Fibroblast of lung (primary cell): ENCODE data around the gene TLK2. TPM values are rescaled to one million over a fixed set of nuclear protein-coding genes. Genes with fewer than 3 reads are reported as not detected.
"Not testable (repeated sequence)": the region's sequence is repeated elsewhere in the genome, so short reads cannot be mapped to it uniquely, and the experiment has no call there.

ENCODE experiments used
- DNase-seq, 2 donors: peaks; one replicate each; pipeline versions ENCODE4 v3.0.0 to v3.0.0-alpha.2; 2010; ENCODE audit warnings: low read depth in 2 of 2
- H2AFZ ChIP-seq: 2 replicates; pipeline ENCODE4 v1.5.1; 2012; ENCODE audit warnings: low read length, control low read depth, inconsistent platforms
- H3K27ac ChIP-seq: 2 replicates; pipeline ENCODE4 v1.5.1; 2011; ENCODE audit warnings: low read length, control low read depth; ENCODE audit not compliant: insufficient read depth
- H3K27me3 ChIP-seq: 2 replicates; pipeline ENCODE4 v1.5.1; 2011; ENCODE audit warnings: mild to moderate bottlenecking, low read length; ENCODE audit not compliant: control insufficient read depth, insufficient read depth
- H3K36me3 ChIP-seq: 2 replicates; pipeline ENCODE4 v1.5.1; 2011; ENCODE audit warnings: low read length; ENCODE audit not compliant: control insufficient read depth, insufficient read depth
- H3K4me1 ChIP-seq: 2 replicates; pipeline ENCODE4 v1.5.1; 2011; ENCODE audit warnings: low read length; ENCODE audit not compliant: control insufficient read depth, insufficient read depth; ENCODE audit errors: extremely low read depth
- H3K4me2 ChIP-seq: 2 replicates; pipeline ENCODE4 v1.5.1; 2011; ENCODE audit warnings: low read length, control low read depth; ENCODE audit not compliant: insufficient read depth; ENCODE audit errors: extremely low read depth
- H3K4me3 ChIP-seq, 4 experiments: fragments of 200-600 bp in 1 of 4; sonication (generic) in 1 of 4; replicated peaks in 1 of 4; 2 replicates each; pipeline ENCODE4 v1.5.1; 2011 to 2016; ENCODE audit warnings: low read length in 4 of 4, low read depth in 3 of 4, mild to moderate bottlenecking in 3 of 4, control low read depth in 2 of 4, inconsistent platforms in 1 of 4, mixed read lengths in 1 of 4; ENCODE audit not compliant: insufficient read depth in 1 of 4; ENCODE audit errors: control extremely low read depth in 1 of 4
- H3K79me2 ChIP-seq: 2 replicates; pipeline ENCODE4 v1.5.1; 2012; ENCODE audit warnings: mild to moderate bottlenecking, low read length, inconsistent platforms; ENCODE audit not compliant: control insufficient read depth, insufficient read depth
- H3K9ac ChIP-seq: 2 replicates; pipeline ENCODE4 v1.5.1; 2011; ENCODE audit warnings: mild to moderate bottlenecking, low read length, control low read depth; ENCODE audit not compliant: insufficient read depth
- H3K9me3 ChIP-seq: 2 replicates; pipeline ENCODE4 v1.5.1; 2012; ENCODE audit warnings: low read depth, low read length; ENCODE audit not compliant: control insufficient read depth, insufficient read depth
- H4K20me1 ChIP-seq: 2 replicates; pipeline ENCODE4 v1.5.1; 2011; ENCODE audit warnings: low read length; ENCODE audit not compliant: control insufficient read depth, insufficient read depth; ENCODE audit errors: extremely low read depth
- EZH2 ChIP-seq: IDR thresholded peaks from 2 replicates; pipeline ENCODE4 v1.5.1; 2012; ENCODE audit warnings: low read length, control low read depth, mild to moderate bottlenecking; ENCODE audit errors: missing control alignments
- polyA plus RNA-seq, 2 donors: library from polyadenylated mRNA; depleted of rRNA in 1 of 2; stranded (reverse) in 1 of 2; unstranded in 1 of 2; fragments of >200 nt; gene quantifications; 2 replicates each; pipeline ENCODE4 v1.2.1, GENCODE V29; 2011 to 2012; ENCODE audit warnings: missing spikeins in 1 of 2
- total RNA-seq: library from RNA; depleted of rRNA; stranded (reverse); fragments of >200 nt; gene quantifications from 2 replicates; pipeline ENCODE4 v1.2.1, GENCODE V29; 2014
- TF ChIP-seq, protein P1 (sequence below), 2 donors: IDR thresholded peaks in 1 of 2; conservative IDR thresholded peaks in 1 of 2; 1 replicate in 1 of 2; 2 replicates in 1 of 2; pipeline ENCODE4 v1.5.1; 2011 to 2012; ENCODE audit warnings: low read length in 2 of 2, control low read depth in 1 of 2, inconsistent platforms in 1 of 2, low read depth in 1 of 2, mild to moderate bottlenecking in 1 of 2

Gene TLK2
- total and polyA plus RNA-seq, 2 donors (not counting 1 experiment from before 2014, with no cell fraction given) = 55.5 to 63.9 TPM

- DNase-seq, H4K20me1 ChIP-seq, H3K4me3 ChIP-seq, H3K4me1 ChIP-seq, H3K9me3 ChIP-seq, H2AFZ ChIP-seq, H3K36me3 ChIP-seq, H3K27ac ChIP-seq, H3K27me3 ChIP-seq, H3K4me2 ChIP-seq, H3K9ac ChIP-seq, H3K79me2 ChIP-seq: not testable (repeated sequence)
Measured at GRCh38 chr17:62453041-62453440, 25.6 kb upstream of the TLK2 start.

- not testable (repeated sequence) for H3K4me3 ChIP-seq, DNase-seq, H3K9me3 ChIP-seq, H4K20me1 ChIP-seq, H3K4me2 ChIP-seq, H3K9ac ChIP-seq, H2AFZ ChIP-seq, H3K79me2 ChIP-seq, H3K27ac ChIP-seq, H3K4me1 ChIP-seq, H3K36me3 ChIP-seq, H3K27me3 ChIP-seq
Measured at GRCh38 chr17:62453656-62454055, 25.0 kb upstream of the TLK2 start.

DNA sequence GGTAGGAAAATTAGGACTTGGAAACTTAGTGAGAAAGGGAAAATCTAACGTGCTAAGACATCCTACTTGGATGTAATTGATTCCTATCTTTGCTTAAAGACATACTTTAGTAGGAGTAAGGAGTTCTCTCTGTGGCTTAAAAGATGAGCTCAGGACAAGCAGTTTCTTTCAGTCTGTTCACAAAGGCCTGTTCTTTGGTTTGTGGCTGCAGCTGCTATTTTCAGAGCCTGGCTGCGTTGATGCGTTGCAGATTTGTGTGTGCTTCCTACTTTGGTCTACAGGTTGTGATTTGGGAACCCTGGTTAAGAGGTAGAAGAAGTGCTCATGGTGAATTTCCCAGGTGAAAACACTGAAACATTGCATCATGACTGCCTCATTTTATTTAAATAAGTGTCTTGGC, 24.5 kb upstream of the TLK2 start:
- H3K27me3 ChIP-seq, H3K4me3 ChIP-seq, H2AFZ ChIP-seq: not testable (repeated sequence)

DNA sequence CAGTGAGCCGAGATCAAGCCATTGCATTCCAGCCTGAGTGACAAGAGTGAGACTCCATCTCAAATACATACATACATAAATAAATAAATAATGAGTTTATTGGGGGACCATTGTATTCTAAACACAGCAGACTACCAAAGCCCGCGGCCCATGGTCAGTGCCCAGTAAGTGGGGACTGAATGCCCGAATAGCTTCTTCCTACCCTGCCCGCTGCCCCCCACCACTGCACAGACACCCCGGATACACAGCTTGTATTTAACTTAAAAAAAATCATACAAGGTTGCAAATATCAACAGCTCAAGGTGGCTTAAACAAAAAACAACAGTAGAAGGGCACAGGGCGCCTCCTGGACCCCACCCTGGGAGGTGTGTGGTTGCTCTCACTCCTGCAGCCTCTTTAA, 22.6 kb upstream of the TLK2 start:
- no peaks in the 10 kb centered on the region for H3K4me1 ChIP-seq
- no peak overlapping the region for H3K9ac ChIP-seq
- no peak overlapping the region for H3K4me2 ChIP-seq
- no peaks in the 10 kb centered on the region for H3K79me2 ChIP-seq
- DNase-seq = no peak
- no peaks in the 10 kb centered on the region for H3K36me3 ChIP-seq
- H3K27me3 ChIP-seq = no peaks in the 10 kb centered on the region
- no peak overlapping the region for H3K4me3 ChIP-seq
- H4K20me1 ChIP-seq = no peaks in the 10 kb centered on the region
- TF ChIP-seq EZH2 = no peak
- TF ChIP-seq, protein P1, sequence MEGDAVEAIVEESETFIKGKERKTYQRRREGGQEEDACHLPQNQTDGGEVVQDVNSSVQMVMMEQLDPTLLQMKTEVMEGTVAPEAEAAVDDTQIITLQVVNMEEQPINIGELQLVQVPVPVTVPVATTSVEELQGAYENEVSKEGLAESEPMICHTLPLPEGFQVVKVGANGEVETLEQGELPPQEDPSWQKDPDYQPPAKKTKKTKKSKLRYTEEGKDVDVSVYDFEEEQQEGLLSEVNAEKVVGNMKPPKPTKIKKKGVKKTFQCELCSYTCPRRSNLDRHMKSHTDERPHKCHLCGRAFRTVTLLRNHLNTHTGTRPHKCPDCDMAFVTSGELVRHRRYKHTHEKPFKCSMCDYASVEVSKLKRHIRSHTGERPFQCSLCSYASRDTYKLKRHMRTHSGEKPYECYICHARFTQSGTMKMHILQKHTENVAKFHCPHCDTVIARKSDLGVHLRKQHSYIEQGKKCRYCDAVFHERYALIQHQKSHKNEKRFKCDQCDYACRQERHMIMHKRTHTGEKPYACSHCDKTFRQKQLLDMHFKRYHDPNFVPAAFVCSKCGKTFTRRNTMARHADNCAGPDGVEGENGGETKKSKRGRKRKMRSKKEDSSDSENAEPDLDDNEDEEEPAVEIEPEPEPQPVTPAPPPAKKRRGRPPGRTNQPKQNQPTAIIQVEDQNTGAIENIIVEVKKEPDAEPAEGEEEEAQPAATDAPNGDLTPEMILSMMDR (conservative IDR thresholded peaks at IDR 0.05 in 1 of 2, IDR thresholded peaks at IDR 0.05 in 1 of 2; ENCODE audit: low read depth in 1 of 2, low read length in 2 of 2) = no peak
- H3K9me3 ChIP-seq = no peaks in the 10 kb centered on the region
- H3K27ac ChIP-seq = no peak overlapping the region
- H2AFZ ChIP-seq = no peak overlapping the region

More for the DNA sequence above, 24.5 kb upstream of the TLK2 start:
- not testable (repeated sequence) for H3K9ac ChIP-seq, H3K4me1 ChIP-seq, H3K36me3 ChIP-seq, DNase-seq, H3K4me2 ChIP-seq, H3K79me2 ChIP-seq, H4K20me1 ChIP-seq, H3K9me3 ChIP-seq, H3K27ac ChIP-seq

DNA sequence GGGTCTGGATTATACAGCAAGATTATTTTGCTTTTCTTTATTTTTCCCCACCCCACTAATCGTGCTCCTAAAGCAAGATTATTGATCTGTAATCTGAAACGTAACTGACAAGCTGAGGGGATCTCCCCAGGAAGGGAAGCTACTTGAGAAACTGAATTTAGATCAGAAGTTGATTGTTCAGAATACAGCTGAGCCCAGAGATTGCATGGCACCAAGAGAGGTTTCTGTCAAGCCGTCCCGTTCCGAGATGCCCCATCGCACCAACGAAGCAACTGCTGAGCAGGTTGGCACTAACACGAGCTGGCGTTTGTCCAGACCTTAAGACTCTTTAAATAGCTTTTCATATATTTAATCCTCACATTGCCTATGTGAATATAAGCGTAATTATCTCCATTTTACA, 20.1 kb upstream of the TLK2 start:
- H3K27ac ChIP-seq, H3K9me3 ChIP-seq, H3K4me1 ChIP-seq, H3K4me2 ChIP-seq, H3K9ac ChIP-seq, DNase-seq, H3K4me3 ChIP-seq, H3K36me3 ChIP-seq, H3K79me2 ChIP-seq, H2AFZ ChIP-seq, H3K27me3 ChIP-seq, H4K20me1 ChIP-seq: not testable (repeated sequence)

DNA sequence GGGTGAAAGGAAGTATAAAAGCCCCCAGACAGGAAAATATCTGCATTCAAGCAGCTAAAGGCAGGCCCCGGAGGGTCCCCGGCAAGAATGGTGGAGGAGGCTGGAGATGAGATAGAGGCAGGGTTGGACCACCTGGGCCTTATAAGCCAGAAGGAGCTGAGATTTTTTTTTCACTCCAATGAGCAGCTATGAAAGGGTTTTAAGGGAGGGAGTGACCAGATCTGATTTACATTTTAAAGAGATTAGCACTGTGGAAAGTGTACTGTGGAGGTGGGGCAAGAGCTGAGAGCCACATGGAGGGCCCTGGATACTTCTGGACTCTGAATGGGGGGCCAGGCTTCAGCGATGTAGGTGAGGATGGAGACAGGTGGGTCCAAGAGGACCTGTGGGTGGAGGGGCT, 14.2 kb upstream of the TLK2 start:
- H4K20me1 ChIP-seq, H3K4me2 ChIP-seq, H3K4me3 ChIP-seq, H2AFZ ChIP-seq, H3K9me3 ChIP-seq, DNase-seq, H3K9ac ChIP-seq, H3K4me1 ChIP-seq, H3K36me3 ChIP-seq, H3K27me3 ChIP-seq, H3K79me2 ChIP-seq, H3K27ac ChIP-seq: not testable (repeated sequence)
